Psoas muscle (tissue), 8 donors: ENCODE data around the gene KBTBD8. TPM values are rescaled to one million over a fixed set of nuclear protein-coding genes. Genes with fewer than 3 reads are reported as not detected.

ENCODE experiments used
- ATAC-seq, 4 donors: fragments of 200-7000 bp; cut with Tn5 transposase; one replicate each; pipeline ENCODE4 v1.9.1; 2020; ENCODE audit warnings: moderate library complexity in 3 of 4, mild to moderate bottlenecking in 2 of 4
- DNase-seq, 2 donors: peaks; one replicate each; pipeline ENCODE4 v3.0.0-alpha.2; 2020
- H3K27ac ChIP-seq: fragments of 200-600 bp; one replicate; pipeline ENCODE4 v1.8.0; 2022
- H3K27me3 ChIP-seq, 3 donors: fragments of 200-600 bp in 1 of 3; one replicate each; pipeline versions ENCODE4 v1.6.1 to v1.8.0; 2013 to 2022; ENCODE audit warnings: low read length in 2 of 3, mild to moderate bottlenecking in 2 of 3, moderate library complexity in 1 of 3; ENCODE audit not compliant: insufficient read depth in 3 of 3
- H3K36me3 ChIP-seq, 2 donors: fragments of 200-600 bp in 1 of 2; one replicate each; pipeline versions ENCODE4 v1.6.1 to v1.8.0; 2013 to 2022; ENCODE audit warnings: low read depth in 1 of 2, mild to moderate bottlenecking in 1 of 2, moderate library complexity in 1 of 2; ENCODE audit not compliant: insufficient read depth in 1 of 2
- H3K4me1 ChIP-seq: fragments of 200-600 bp; one replicate; pipeline ENCODE4 v1.8.0; 2022
- H3K4me3 ChIP-seq: fragments of 200-600 bp; one replicate; pipeline ENCODE4 v1.8.0; 2022; ENCODE audit warnings: mild to moderate bottlenecking
- H3K9me3 ChIP-seq: fragments of 200-600 bp; one replicate; pipeline ENCODE4 v1.8.0; 2022
- WGBS, 3 donors: extraction: QIAGEN DNeasy Blood & Tissue Kit; methylation state at CpG; one replicate each; pipeline versions ENCODE4 v1.1.6 to v1.1.7; 2013; 5-methylcytosine and 5-hydroxymethylcytosine counted together
- intact Hi-C, 2 donors: fragments of 100-400 bp; cut with DNase I; formaldehyde crosslinking; loops; one replicate each; pipeline versions ENCODE4 v1.11.0 to v1.14.2; 2022
- polyA plus RNA-seq, 3 donors: library from polyadenylated mRNA; stranded (reverse); fragments of 200-250 nt; gene quantifications; one replicate each; pipeline ENCODE4 v1.2.3, GENCODE V29; 2013
- total RNA-seq, 4 donors: library from RNA; stranded (reverse); fragmentation: NEBNext Ultra II Directional in 2 of 4; extraction: Animal tissue kit (Norgen Biotek cat#: 25700) in 2 of 4; gene quantifications; one replicate each; pipeline versions ENCODE4 v1.2.1 to v1.2.4, GENCODE V29; 2021 to 2023
- TF ChIP-seq, protein P1 (sequence below): fragments of 200-600 bp; IDR thresholded peaks from one replicate; pipeline ENCODE4 v1.8.0; 2022; ENCODE audit warnings: antibody characterized with exemption
- donor health status: healthy with polysubstance abuse.
- donor health status: DM: no; HTN: no; CAD: no; lungs with moderate emphysema.
- donor health status: Bipolar disorder and iron deficiency.
- donor health status: healthy.
- donor health status: DM: yes; HTN: yes; CAD: no.
- donor health status: DM: no; HTN: no; CAD: no.
- donor health status: DM: no; HTN: no; CAD: no.
- donor health status: DM: yes; HTN: yes; CAD: no.

Gene KBTBD8
- total and polyA plus RNA-seq, 7 donors, result 1.8 to 11.2 (median 6.1) TPM

DNA sequence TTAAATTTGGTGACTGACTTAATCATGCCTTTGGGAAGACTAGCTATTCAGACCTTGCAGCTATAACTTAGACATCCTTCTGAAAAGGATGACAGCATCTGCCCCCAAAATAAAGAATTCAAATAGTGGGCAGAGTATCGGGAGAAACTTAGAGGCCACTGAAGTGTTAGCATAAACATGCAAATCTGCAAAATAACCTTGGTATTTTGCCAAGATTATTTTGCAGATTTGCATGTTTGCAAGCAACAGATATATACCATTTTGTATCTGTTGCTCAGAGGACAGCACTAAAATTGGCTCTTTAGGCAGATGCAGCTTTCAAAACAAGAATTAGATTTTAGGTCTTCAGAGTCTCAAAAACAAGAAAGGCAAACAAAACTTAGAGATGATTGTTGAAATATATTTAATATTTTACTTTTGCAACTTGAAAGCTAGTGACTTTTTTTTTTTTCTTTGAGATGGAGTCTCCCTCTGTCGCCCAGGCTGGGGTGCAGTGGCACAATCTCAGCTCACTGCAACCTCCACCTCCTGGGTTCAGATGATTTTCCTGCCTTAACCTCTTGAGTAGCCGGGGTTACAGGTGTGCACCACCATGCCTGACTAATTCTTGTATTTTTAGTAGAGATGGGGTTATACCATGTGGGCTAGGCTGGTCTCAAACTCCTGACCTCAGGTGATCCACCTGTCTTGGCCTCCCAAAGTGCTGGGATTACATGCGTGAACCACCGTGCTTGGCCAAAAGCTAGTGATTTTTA, 47.8 kb downstream of the KBTBD8 start:
- DNase-seq, result no peak
- Histone ChIP-seq H3K27ac (no peak overlapping the region), H3K36me3 (no peaks in the 10 kb centered on the region), H3K9me3 (no peaks in the 10 kb centered on the region), H3K4me3 (no peak overlapping the region), H3K27me3 (peaks cover 0 to 3% (median 0%) of the 10 kb centered on the region in 3 donors), H3K4me1 (no peaks in the 10 kb centered on the region)
- intact Hi-C loops, result loop anchor here in 1 of 2 donors (5.0 kb wide), 1 partner anchor 1921 kb away; no protein-coding TSS in a partner anchor
- 83 to 85% (median 84%) methylated on average over 5 of the region's 5 CpGs for WGBS, 3 donors
- TF ChIP-seq, protein P1, sequence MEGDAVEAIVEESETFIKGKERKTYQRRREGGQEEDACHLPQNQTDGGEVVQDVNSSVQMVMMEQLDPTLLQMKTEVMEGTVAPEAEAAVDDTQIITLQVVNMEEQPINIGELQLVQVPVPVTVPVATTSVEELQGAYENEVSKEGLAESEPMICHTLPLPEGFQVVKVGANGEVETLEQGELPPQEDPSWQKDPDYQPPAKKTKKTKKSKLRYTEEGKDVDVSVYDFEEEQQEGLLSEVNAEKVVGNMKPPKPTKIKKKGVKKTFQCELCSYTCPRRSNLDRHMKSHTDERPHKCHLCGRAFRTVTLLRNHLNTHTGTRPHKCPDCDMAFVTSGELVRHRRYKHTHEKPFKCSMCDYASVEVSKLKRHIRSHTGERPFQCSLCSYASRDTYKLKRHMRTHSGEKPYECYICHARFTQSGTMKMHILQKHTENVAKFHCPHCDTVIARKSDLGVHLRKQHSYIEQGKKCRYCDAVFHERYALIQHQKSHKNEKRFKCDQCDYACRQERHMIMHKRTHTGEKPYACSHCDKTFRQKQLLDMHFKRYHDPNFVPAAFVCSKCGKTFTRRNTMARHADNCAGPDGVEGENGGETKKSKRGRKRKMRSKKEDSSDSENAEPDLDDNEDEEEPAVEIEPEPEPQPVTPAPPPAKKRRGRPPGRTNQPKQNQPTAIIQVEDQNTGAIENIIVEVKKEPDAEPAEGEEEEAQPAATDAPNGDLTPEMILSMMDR, result no peak
- ATAC-seq, result no peak

DNA sequence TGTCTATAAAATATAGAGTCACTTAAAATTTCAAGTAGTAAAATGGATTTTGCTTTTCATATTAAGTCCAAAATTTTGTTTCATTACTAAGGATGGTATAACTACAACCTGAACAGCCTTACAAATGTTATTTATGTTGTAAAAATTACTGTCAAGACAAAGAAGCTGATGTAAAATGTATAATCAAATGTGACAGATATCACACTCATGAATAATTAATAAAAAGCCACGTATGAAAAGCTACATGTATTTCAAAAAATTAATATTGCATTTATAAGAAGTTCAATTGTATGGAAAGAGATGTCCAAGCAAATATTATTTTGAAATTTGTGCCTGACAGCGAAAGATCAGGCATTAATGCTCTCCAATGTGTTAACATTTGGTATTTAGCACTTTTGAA, 48.9 kb downstream of the KBTBD8 start:
- no peaks in the 10 kb centered on the region for H3K9me3 ChIP-seq
- H3K27ac ChIP-seq, result no peak overlapping the region
- no peaks in the 10 kb centered on the region for H3K36me3 ChIP-seq
- H3K4me3 ChIP-seq, result no peak overlapping the region
- TF ChIP-seq, protein P1, result no peak
- no peaks in the 10 kb centered on the region for H3K4me1 ChIP-seq
- 78 to 82% (median 80%) methylated on average over 2 of the region's 2 CpGs for WGBS, 3 donors
- H3K27me3 ChIP-seq, result peaks cover 0 to 3% (median 0%) of the 10 kb centered on the region in 3 donors
- intact Hi-C loops, result loop anchor here in 1 of 2 donors (5.0 kb wide), 1 partner anchor 1920 kb away; no protein-coding TSS in a partner anchor
- ATAC-seq (no peak), DNase-seq (no peak)

DNA sequence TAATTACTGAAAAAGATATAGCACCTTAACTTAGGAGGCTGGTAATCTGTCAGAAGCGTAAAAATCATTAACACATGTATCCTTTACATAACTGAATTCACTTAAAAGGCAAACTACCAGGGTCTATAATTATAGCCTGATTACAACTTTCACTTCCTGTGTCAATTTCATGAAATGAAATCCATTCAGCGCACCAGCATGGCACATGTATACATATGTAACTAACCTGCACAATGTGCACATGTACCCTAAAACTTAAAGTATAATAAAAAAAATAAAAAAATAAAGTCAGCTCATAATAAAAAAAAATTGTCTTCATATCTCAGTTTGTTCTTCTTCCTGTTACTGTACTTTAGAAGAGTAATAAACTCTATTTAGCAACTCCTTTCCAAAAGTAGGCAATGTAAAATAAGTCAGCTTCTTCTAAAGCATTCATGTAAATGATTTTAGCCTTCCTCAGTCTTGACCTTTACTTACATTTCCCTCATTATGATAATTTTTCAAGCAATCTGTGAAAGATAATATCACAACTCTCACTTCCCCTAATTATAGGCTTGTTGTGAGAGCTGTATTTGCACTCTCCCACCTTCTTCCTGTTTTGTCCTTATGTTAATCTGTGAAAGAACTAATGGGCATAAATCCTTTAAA, 50.1 kb downstream of the KBTBD8 start:
- Histone ChIP-seq H3K9me3 (no peaks in the 10 kb centered on the region), H3K4me3 (no peak overlapping the region), H3K27ac (no peak overlapping the region), H3K4me1 (no peaks in the 10 kb centered on the region), H3K27me3 (peaks cover 0 to 3% (median 0%) of the 10 kb centered on the region in 3 donors), H3K36me3 (no peaks in the 10 kb centered on the region)
- 78 to 81% (median 80%) methylated on average over 2 of the region's 2 CpGs for WGBS, 3 donors
- intact Hi-C loops, result loop anchor here in 1 of 2 donors (5.0 kb wide), 1 partner anchor 1919 kb away; no protein-coding TSS in a partner anchor
- TF ChIP-seq, protein P1, result no peak
- no peak for DNase-seq
- no peak for ATAC-seq

DNA sequence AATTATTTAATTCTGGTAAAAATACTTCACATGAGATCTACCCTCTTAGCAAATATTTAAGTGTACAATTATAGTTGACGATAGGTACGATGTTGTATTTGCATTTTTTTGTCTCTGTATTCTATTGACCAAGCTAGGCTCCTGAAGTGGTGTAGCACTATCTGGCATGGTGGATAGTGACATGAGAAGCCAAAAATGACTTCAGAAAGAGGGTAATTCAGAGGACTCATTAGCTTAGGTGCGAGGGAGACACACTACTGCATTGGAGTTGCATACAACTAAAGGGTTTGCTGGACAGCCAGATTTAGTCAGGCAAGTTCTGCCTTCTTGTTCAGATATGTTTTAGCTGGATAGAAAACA, 50.6 kb downstream of the KBTBD8 start:
- no peaks in the 10 kb centered on the region for H3K9me3 ChIP-seq
- no peaks in the 10 kb centered on the region for H3K4me1 ChIP-seq
- DNase-seq (no peak), ATAC-seq (no peak)
- TF ChIP-seq, protein P1, result no peak
- no peak overlapping the region for H3K27ac ChIP-seq
- peaks cover 0 to 3% (median 0%) of the 10 kb centered on the region in 3 donors for H3K27me3 ChIP-seq
- H3K36me3 ChIP-seq, result no peaks in the 10 kb centered on the region
- intact Hi-C loops, result loop anchor here in 1 of 2 donors (5.0 kb wide), 1 partner anchor 1919 kb away; no protein-coding TSS in a partner anchor
- WGBS, 3 donors, result 73 to 75% (median 75%) methylated on average over 3 of the region's 3 CpGs
- H3K4me3 ChIP-seq, result no peak overlapping the region
